Astrocyte (in vitro differentiated cells and primary cell): Measurements from ENCODE around the gene VPS39. TPM values are rescaled to one million over a fixed set of nuclear protein-coding genes. Genes with fewer than 3 reads are reported as not detected.

Experiments used
- DNase-seq: peaks from one replicate; pipeline ENCODE4 v3.0.0-alpha.2; 2010; ENCODE audit warnings: low read depth
- FAIRE-seq: peaks from 2 replicates; lab custom pipeline; 2011; peaks lifted over from hg19 to GRCh38; lab: Jason Lieb, UNC
- H2AFZ ChIP-seq: 2 replicates; pipeline ENCODE4 v1.6.0; 2012; ENCODE audit warnings: low read depth, low read length, inconsistent platforms
- H3K27ac ChIP-seq: 2 replicates; pipeline ENCODE4 v1.5.1; 2011; ENCODE audit warnings: low read depth, low read length, inconsistent platforms
- H3K27me3 ChIP-seq: 2 replicates; pipeline ENCODE4 v1.6.0; 2011; ENCODE audit warnings: low read length, inconsistent platforms; ENCODE audit not compliant: insufficient read depth
- H3K36me3 ChIP-seq: 2 replicates; pipeline ENCODE4 v1.5.1; 2011; ENCODE audit warnings: low read length, inconsistent platforms; ENCODE audit not compliant: insufficient read depth
- H3K4me1 ChIP-seq: 2 replicates; pipeline ENCODE4 v1.5.1; 2011; ENCODE audit warnings: low read length, inconsistent platforms; ENCODE audit not compliant: insufficient read depth
- H3K4me2 ChIP-seq: 2 replicates; pipeline ENCODE4 v1.6.0; 2012; ENCODE audit warnings: low read length, inconsistent platforms
- H3K4me3 ChIP-seq: 2 replicates; pipeline ENCODE4 v1.5.1; 2011; ENCODE audit warnings: low read depth, mild to moderate bottlenecking, low read length, inconsistent platforms; ENCODE audit not compliant: insufficient read depth
- H3K79me2 ChIP-seq: 2 replicates; pipeline ENCODE4 v1.6.0; 2012; ENCODE audit warnings: mild to moderate bottlenecking, low read length, inconsistent platforms; ENCODE audit not compliant: insufficient read depth
- H3K9ac ChIP-seq: 2 replicates; pipeline ENCODE4 v1.6.0; 2012; ENCODE audit warnings: mild to moderate bottlenecking, low read length, inconsistent platforms
- H3K9me3 ChIP-seq: 2 replicates; pipeline ENCODE4 v1.5.1; 2012; ENCODE audit warnings: low read depth, mild to moderate bottlenecking, low read length, inconsistent platforms; ENCODE audit not compliant: insufficient read depth
- H4K20me1 ChIP-seq: 2 replicates; pipeline ENCODE4 v1.6.0; 2012; ENCODE audit warnings: low read length, inconsistent platforms; ENCODE audit not compliant: insufficient read depth
- H3K27ac Mint-ChIP-seq: one replicate; pipeline ENCODE4 v1.8.0; 2021; ENCODE audit warnings: mild to moderate bottlenecking, mixed read lengths; ENCODE audit not compliant: unreplicated experiment
- H3K27me3 Mint-ChIP-seq: one replicate; pipeline ENCODE4 v1.8.0; 2021; ENCODE audit warnings: low read depth, mixed read lengths; ENCODE audit not compliant: unreplicated experiment
- H3K36me3 Mint-ChIP-seq: one replicate; pipeline ENCODE4 v1.8.0; 2021; ENCODE audit warnings: low read depth, mixed read lengths; ENCODE audit not compliant: unreplicated experiment
- H3K4me1 Mint-ChIP-seq: one replicate; pipeline ENCODE4 v1.8.0; 2021; ENCODE audit warnings: low read depth, mixed read lengths; ENCODE audit not compliant: unreplicated experiment
- H3K4me3 Mint-ChIP-seq: one replicate; pipeline ENCODE4 v1.8.0; 2021; ENCODE audit warnings: mild to moderate bottlenecking, moderate library complexity, mixed read lengths; ENCODE audit not compliant: unreplicated experiment
- H3K9me3 Mint-ChIP-seq: one replicate; pipeline ENCODE4 v1.8.0; 2021; ENCODE audit warnings: mild to moderate bottlenecking, mixed read lengths; ENCODE audit not compliant: unreplicated experiment
- EZH2 ChIP-seq: IDR thresholded peaks from 2 replicates; pipeline ENCODE4 v1.6.1; 2012; ENCODE audit warnings: mild to moderate bottlenecking, low read length, inconsistent platforms; ENCODE audit not compliant: insufficient read depth
- total RNA-seq: library from RNA; stranded (reverse); gene quantifications from 2 replicates; pipeline ENCODE4 v1.2.1, GENCODE V29; 2021
- TF ChIP-seq, protein P1 (sequence below): IDR thresholded peaks from 2 replicates; pipeline ENCODE4 v1.5.1; 2011; ENCODE audit warnings: low read depth, mild to moderate bottlenecking, inconsistent platforms, low read length, moderate library complexity; ENCODE audit not compliant: insufficient read depth

VPS39 gene
- total RNA-seq, 1 donor from 2014 or later: 60.6 TPM

DNA sequence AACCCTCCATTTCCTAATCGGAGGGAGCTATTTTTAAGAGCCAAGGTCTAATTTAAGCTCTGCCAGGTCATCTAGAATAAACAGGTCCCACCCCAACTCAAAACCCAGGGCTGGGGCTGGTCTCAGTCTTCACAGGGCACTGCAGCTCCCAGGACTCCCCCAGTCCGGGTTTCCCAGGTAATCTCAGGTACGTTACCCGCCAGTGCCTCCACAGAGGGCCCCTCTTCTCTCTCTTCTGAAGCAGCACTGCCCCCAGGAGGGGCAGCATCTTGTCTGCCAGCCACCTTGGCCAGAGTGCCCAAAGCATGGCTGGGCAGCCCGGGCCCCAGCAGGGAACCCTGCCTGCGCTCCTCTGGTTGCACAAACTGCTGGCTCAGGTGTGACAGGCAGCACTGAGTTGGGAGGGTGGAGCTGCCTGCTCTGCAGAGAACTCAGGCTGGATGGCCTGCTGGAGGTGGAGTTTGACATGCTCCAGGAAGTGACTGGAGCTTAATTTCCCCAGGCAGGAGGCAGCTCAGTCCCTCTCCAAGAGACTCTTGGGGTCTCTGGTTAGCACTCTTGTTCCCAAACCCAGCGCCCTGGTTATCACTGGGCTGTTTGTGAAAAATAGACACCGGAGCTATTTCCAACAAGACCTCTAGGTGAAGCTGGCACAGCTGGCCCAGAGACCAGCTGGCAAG, 51.7 kb downstream of the VPS39 start, which contains the start of gene PLA2G4F:
Gene PLA2G4F, minus strand, starts transcription at position 394 of the 680 bp plus-strand sequence. Its CDS starts 87 bp downstream, at position 307.
- Mint-ChIP-seq H3K27me3 (peaks cover 8% of the 10 kb centered on the region), H3K9me3 (no peaks in the 10 kb centered on the region), H3K4me3 (no peak within 1 kb of the TSS), H3K36me3 (peaks cover 13% of the 10 kb centered on the region), H3K27ac (no peak within 1 kb of the TSS), H3K4me1 (peaks cover 12% of the 10 kb centered on the region)
- H3K9me3 ChIP-seq: no peaks in the 10 kb centered on the region
- H3K27ac ChIP-seq: no peak within 1 kb of the TSS
- no peaks in the 10 kb centered on the region for H3K79me2 ChIP-seq
- no peaks in the 10 kb centered on the region for H4K20me1 ChIP-seq
- no peak within 1 kb of the TSS for H3K4me2 ChIP-seq
- H3K27me3 ChIP-seq: no peaks in the 10 kb centered on the region
- TF ChIP-seq, protein P1, sequence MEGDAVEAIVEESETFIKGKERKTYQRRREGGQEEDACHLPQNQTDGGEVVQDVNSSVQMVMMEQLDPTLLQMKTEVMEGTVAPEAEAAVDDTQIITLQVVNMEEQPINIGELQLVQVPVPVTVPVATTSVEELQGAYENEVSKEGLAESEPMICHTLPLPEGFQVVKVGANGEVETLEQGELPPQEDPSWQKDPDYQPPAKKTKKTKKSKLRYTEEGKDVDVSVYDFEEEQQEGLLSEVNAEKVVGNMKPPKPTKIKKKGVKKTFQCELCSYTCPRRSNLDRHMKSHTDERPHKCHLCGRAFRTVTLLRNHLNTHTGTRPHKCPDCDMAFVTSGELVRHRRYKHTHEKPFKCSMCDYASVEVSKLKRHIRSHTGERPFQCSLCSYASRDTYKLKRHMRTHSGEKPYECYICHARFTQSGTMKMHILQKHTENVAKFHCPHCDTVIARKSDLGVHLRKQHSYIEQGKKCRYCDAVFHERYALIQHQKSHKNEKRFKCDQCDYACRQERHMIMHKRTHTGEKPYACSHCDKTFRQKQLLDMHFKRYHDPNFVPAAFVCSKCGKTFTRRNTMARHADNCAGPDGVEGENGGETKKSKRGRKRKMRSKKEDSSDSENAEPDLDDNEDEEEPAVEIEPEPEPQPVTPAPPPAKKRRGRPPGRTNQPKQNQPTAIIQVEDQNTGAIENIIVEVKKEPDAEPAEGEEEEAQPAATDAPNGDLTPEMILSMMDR: no peak
- DNase-seq (no peak), FAIRE-seq (no peak)
- no peak within 1 kb of the TSS for H3K9ac ChIP-seq
- peaks cover 16% of the 10 kb centered on the region for H3K36me3 ChIP-seq
- no peak within 1 kb of the TSS for H2AFZ ChIP-seq
- H3K4me1 ChIP-seq: peaks cover 19% of the 10 kb centered on the region
- no peak within 1 kb of the TSS for H3K4me3 ChIP-seq

DNA sequence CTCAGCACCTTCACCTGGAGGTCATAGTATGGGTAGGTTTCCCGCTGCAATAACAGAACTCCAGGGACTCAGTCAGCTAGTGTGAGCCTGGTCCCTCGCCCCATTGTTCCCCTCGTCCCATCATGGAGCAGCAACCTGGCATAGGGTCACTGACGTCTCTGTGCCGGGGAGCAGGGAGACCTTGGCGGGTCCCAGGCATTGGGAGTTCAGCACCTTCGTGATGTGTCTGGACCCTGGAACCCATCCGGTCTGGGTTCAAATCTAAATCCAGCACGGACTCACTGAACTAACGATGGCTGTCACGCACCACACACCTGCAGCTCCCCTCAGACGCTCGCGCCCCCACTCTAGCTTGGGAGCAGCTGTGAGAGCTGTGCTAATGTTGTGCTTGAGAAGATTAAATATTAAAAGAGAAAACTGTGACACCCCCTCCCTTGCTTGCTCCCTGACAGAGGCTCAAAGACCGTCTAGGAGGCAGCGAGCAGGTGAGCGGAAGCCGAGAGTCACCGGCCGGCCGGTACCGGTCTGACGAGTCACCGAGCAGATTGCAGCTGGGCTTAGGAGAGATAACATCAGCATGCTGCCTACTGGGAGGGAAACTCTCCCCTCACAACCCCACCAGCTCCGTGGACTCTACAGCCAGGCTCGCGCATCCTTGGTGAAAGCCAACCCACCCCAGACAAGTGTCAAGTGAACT, 52.4 kb downstream of the VPS39 start:
- H3K4me3 ChIP-seq: no peak overlapping the region
- H3K36me3 Mint-ChIP-seq: peaks cover 13% of the 10 kb centered on the region
- no peak overlapping the region for H3K27ac Mint-ChIP-seq
- H3K27ac ChIP-seq: no peak overlapping the region
- H3K27me3 ChIP-seq: no peaks in the 10 kb centered on the region
- H3K4me2 ChIP-seq: no peak overlapping the region
- H4K20me1 ChIP-seq: no peaks in the 10 kb centered on the region
- peaks cover 15% of the 10 kb centered on the region for H3K27me3 Mint-ChIP-seq
- H3K9ac ChIP-seq: no peak overlapping the region
- no peaks in the 10 kb centered on the region for H3K9me3 Mint-ChIP-seq
- H3K4me1 Mint-ChIP-seq: peaks cover 13% of the 10 kb centered on the region
- peaks cover 10% of the 10 kb centered on the region for H3K36me3 ChIP-seq
- DNase-seq (no peak), FAIRE-seq (no peak)
- no peak for TF ChIP-seq EZH2
- TF ChIP-seq, protein P1: no peak
- H3K9me3 ChIP-seq: no peaks in the 10 kb centered on the region
- no peak overlapping the region for H2AFZ ChIP-seq
- no peaks in the 10 kb centered on the region for H3K79me2 ChIP-seq
- peaks cover 19% of the 10 kb centered on the region for H3K4me1 ChIP-seq
- H3K4me3 Mint-ChIP-seq: no peak overlapping the region

DNA sequence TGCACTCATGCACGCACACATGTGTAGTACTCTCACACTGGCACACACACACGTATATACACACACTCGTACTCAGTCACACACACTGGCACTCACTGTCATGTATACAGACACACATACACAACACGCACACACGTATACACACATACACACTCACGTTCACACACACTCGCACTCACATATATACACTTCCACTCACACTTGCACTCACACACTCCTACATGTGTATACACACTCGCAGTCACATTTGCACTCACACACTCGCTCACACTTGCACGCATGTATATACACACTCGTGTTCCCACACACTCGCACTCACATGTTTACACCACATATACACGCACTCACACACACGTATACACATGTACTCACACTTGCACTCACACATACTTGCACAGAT, 53.1 kb downstream of the VPS39 start:
- Histone ChIP-seq H3K4me2 (no peak overlapping the region), H3K27me3 (no peaks in the 10 kb centered on the region), H3K4me3 (no peak overlapping the region), H3K79me2 (no peaks in the 10 kb centered on the region), H2AFZ (no peak overlapping the region), H3K36me3 (peaks cover 4% of the 10 kb centered on the region), H3K27ac (no peak overlapping the region), H3K9me3 (no peaks in the 10 kb centered on the region), H3K9ac (no peak overlapping the region), H3K4me1 (peaks cover 19% of the 10 kb centered on the region), H4K20me1 (no peaks in the 10 kb centered on the region)
- TF ChIP-seq, protein P1: no peak
- no peak for TF ChIP-seq EZH2
- H3K27ac Mint-ChIP-seq: peak overlapping the region; percentile 48
- no peaks in the 10 kb centered on the region for H3K9me3 Mint-ChIP-seq
- peaks cover 13% of the 10 kb centered on the region for H3K4me1 Mint-ChIP-seq
- DNase-seq: no peak
- no peak for FAIRE-seq
- peaks cover 10% of the 10 kb centered on the region for H3K36me3 Mint-ChIP-seq
- no peak overlapping the region for H3K4me3 Mint-ChIP-seq
- H3K27me3 Mint-ChIP-seq: peaks cover 18% of the 10 kb centered on the region
